Measurements from ENCODE around the gene RAP1GDS1.

DNA sequence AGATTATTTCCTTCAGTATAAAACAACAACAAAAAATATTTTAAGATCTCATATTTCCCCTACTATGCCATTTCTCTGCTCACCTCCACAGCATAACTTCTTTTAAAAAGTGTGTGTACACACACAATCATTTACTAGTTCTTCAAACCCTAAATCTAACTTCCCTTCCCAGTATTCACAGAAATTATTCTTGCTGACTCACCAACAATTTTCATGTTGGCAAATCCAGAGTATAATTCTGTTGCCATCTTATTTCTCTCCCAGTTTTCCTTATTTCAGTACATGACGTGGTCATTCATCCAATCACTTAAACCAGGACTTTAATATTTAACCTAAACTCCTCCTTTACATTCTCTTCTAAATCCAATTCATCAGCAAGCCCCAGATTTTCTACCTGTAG, 11.4 kb upstream of the RAP1GDS1 start:
- TF ChIP-seq, protein P1, sequence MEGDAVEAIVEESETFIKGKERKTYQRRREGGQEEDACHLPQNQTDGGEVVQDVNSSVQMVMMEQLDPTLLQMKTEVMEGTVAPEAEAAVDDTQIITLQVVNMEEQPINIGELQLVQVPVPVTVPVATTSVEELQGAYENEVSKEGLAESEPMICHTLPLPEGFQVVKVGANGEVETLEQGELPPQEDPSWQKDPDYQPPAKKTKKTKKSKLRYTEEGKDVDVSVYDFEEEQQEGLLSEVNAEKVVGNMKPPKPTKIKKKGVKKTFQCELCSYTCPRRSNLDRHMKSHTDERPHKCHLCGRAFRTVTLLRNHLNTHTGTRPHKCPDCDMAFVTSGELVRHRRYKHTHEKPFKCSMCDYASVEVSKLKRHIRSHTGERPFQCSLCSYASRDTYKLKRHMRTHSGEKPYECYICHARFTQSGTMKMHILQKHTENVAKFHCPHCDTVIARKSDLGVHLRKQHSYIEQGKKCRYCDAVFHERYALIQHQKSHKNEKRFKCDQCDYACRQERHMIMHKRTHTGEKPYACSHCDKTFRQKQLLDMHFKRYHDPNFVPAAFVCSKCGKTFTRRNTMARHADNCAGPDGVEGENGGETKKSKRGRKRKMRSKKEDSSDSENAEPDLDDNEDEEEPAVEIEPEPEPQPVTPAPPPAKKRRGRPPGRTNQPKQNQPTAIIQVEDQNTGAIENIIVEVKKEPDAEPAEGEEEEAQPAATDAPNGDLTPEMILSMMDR (IDR thresholded peaks at IDR 0.05) = no peak
- no peak for TF ChIP-seq POLR2A (IDR thresholded peaks at IDR 0.05)

Data from adrenal gland (tissue), 5 donors.